IPS-NIHi11 (cell line): Measurements from ENCODE around the gene PRDM2.
A peak's percentile ranks its signal among the peaks of the same experiment; 100 is the strongest.
"Not testable (repeated sequence)": the region's sequence is repeated elsewhere in the genome, so short reads cannot be mapped to it uniquely, and the experiment has no call there.

Experiments
- DNase-seq: peaks from one replicate; pipeline ENCODE4 v3.0.0; 2012; ENCODE audit warnings: mixed read lengths, low spot score

The PRDM2 gene

GRCh38 chr1:13701271-13701640 lies 1.3 kb downstream of the PRDM2 start:
- DNase-seq, result no peak

- DNase-seq, result no peak
Measured at GRCh38 chr1:13702425-13703127, 2.6 kb downstream of the PRDM2 start.

DNA sequence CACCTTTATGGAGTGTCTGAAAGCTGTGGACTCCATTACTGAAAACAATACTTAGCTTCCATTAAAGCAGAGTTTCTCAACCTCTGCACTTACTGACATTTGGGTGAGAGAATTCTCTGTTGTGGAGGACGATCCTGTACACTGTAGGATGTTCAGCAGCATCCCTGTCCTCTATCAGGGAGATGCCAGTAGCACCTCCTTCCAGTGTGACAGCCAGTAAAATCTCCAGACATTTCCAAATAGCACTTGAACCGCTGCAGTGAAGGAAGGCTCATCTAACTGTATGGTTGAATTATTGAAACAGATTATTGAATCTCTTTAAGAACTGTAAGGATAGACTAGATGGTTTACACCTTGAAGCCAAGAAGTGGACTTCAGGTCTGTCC lies 3.1 kb downstream of the PRDM2 start:
- no peak for DNase-seq

DNA sequence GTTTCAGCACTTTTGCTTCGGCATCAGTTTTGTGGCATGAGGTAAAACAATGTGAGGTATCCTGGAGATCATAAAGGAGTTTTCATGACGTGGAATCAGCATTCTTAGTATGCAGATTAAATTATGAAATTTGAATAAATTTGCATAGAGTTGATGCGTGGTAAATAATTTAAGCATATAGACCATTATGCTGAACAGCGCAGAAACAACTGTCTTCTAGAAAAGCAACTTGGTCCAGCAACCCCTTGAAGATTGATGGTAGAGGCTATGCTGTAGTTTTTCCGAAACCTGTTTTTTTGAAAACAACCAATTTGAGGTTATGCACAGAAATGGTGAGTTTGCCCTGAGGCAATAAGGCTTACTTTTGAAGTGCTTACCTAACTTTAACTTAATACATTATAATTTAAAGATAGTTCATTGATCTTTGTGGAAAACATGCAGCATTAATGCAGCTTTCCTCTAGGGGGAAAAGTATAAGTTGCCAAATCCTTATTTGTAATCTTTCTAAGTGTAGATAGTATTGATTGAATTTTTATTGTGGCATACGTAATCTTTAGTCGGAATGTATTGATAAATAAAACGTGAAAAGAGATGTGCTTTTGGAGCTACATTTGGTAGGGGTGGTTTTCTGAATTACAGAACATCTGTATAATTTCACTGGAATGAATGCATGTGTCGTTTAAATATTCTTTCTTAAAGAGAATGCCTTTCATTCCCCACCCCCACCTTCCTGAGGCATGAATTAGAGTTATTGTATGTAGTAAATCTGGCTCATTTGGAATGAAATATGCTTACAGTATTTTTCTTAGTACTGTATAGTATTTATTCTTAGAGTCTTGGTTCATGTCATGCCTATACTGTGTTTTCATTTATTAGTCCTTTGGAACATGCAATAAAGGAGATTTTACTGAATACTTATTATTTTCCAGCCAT lies 3.8 kb downstream of the PRDM2 start:
- DNase-seq, result no peak

DNA sequence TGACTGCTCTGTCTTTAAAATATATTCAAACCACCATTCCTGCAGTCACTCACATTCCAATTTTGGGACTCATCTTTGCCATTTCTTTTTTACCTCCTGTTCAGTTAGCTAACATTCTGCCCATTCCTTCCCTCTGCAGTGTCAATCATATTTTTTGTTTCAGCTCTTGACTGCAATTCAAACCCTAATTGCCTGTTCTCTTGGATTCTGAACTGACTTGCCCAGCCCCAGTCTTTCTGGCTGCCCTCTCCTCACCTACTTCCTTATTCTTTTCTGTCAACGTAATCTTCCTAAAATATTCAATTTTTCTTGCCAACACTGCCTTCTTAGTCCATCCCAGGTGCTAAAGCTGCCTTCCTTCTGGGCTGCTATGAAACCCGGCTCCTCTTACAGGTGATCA lies 6.1 kb downstream of the PRDM2 start:
- DNase-seq, result no peak

DNA sequence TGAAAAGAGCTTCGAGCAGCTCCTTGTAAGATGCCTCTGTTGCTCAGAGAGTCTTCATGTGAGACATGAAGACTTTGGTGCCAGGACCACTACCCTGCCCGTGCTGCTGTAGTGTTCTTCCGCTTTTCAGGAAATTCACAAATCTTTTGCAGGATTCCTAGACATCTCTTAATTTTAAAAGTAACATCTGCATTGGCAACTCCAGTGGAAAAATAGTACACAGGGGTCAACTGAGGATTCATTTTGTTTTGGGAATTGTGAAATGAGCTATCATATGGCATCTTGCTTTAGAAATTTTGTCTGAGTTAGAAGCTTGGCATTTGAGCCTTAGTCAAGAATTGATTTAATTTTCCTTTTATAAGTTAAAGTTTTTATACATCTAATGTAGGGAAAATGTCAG lies 7.2 kb downstream of the PRDM2 start:
- DNase-seq, result no peak

GRCh38 chr1:13708380-13708982 lies 8.5 kb downstream of the PRDM2 start:
- no peak for DNase-seq

GRCh38 chr1:13710086-13710485 lies 10.1 kb downstream of the PRDM2 start:
- DNase-seq, result no peak

DNA sequence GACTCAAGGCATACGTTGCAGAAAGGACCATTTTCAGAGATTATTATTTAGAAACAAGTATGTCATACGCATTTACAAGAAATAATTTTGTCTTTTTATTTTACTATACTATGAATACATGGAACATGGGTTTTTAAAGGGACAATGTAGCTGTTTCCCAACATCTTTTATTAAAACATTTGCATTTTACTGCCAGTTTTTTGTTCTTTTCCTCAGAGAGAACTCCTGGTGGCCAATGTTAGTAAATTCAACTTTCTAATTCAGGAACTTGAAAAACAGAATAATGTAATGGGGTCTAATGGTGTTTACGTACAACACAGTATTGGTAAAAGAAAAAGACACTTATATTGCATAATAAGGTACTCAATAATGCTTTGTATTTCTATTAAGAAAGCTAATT lies 14.9 kb downstream of the PRDM2 start:
- no peak for DNase-seq

- not testable (repeated sequence) for DNase-seq
Measured at GRCh38 chr1:13715616-13716287, 15.8 kb downstream of the PRDM2 start.

DNA sequence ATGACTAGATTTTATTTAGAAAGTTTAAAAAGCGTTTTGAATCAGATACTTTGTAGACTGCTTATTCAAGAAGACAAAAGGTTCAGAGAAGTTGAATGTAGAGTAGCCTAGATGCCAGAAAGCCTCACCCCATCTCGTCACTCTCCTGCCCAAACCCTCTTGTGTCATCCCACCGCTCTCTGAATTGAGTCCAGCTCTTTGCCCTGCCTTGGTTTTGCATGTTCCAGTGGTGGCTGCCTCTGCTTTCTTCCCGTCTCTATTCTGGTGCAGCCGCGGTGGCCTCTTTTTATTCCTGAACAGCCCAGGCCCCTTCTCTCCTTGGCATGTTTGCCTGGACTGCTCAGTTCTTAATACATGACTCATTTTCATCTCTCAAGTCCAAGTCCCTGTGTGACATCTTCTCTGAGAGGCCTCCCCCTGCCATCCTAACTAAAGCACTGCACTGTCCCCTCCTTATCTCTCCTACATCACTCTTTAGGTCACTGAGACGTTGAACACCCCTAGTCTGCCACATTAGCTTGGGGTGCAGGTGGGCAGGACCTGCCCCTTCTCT lies 22.9 kb downstream of the PRDM2 start:
- DNase-seq, result no peak

DNA sequence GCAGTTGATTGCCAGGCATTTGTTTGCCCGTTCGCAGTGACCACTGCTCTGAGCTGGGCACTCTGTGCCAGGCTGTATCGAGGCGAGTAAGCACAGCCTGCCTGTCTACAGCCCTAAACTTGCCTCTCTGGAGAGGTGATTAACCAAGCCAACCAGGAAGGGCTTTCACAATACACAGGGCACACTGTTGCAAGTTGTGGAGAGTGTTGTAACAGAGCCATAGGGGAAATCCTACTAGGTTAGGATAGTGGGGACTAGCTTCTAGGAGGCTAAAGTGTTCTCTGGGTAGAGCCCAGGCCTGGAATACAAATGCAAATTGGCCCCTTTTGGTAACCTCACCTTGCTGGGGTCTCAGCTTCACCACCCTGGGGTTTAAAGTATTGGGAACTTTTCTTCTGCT lies 23.8 kb downstream of the PRDM2 start:
- DNase-seq, result peak; percentile 55

DNA sequence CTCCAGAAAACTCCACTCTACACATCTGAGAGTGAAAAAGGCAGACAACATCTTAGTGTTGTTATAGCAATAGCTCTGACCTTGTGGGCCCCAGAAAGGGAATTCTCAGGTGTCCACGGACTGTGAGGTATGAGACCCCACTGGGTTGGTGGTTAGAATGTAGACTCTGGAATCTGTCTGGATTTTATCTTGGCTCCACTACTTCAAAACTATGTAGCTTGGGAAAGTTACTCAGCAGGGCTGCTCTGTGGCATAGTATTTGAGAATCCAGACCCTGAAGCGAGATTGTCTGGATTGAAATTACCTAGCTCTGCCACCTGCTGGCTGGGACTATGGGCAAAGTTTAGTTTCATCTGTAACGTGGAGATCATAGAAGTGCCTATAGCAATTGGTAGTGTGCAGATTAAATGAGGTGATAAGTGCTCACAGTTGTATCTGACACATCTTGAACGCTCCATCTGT lies 25.8 kb downstream of the PRDM2 start:
- DNase-seq, result peak; percentile 14

GRCh38 chr1:13728091-13728715 lies 28.2 kb downstream of the PRDM2 start:
- no peak for DNase-seq

GRCh38 chr1:13730291-13730690 lies 30.3 kb downstream of the PRDM2 start:
- DNase-seq, result no peak

DNA sequence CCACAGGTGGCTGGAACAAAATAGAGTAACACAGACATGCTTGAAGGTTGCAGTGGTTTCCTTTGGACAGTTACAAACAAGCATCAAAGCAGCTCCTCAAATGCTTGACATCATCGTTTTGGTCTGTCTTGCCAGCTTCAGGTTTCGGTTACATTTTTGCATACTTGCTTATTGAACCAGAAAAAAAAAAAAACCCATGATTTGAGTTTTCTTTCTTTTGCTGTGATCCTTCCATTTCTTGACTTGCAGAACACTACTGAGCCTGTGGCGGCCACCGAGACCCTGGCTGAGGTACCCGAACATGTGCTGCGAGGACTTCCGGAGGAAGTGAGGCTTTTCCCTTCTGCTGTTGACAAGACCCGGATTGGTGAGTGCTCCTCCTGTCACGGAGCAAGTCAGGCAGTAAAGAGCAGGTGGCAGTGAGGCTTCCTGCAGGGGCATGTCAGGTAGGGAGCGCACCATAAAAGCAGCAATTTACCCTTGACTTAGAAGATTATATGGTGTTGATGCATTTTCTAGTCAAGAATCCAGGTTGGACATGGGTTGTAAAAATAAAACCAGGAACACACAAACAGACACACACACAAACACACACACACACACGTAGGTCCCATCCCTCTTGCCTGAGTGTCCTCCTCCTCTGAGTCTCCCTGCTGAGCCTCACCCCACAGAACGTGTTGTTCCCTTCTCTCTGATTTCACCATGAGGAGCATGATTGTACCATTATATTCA lies 30.9 kb downstream of the PRDM2 start:
- peak; percentile 17 for DNase-seq

- DNase-seq, result no peak
Measured at GRCh38 chr1:13731897-13732296, 31.9 kb downstream of the PRDM2 start.

- no peak for DNase-seq
Measured at GRCh38 chr1:13732971-13733667, 33.1 kb downstream of the PRDM2 start.

- no peak for DNase-seq
Measured at GRCh38 chr1:13733711-13734110, 33.7 kb downstream of the PRDM2 start.
